ENCODE results near the gene C3orf52.

The C3orf52 gene

GRCh38 chr3:112134335-112135124, 48.3 kb downstream of the C3orf52 start:
- in situ Hi-C loops (cut with MboI; ENCODE audit: low pct_unique_long_range_greater_than_20kb, low sequenced_read_pairs, unreplicated experiment), result loop anchor here (10.0 kb wide), 1 partner anchor 160 kb away; the partner anchor contains the start of gene SLC9C1
- no peak for DNase-seq (ENCODE audit: low spot score)
- no peak for TF ChIP-seq CTCF (IDR thresholded peaks at IDR 0.05; ENCODE audit: extremely low read depth, insufficient read depth, missing control alignments)

DNA sequence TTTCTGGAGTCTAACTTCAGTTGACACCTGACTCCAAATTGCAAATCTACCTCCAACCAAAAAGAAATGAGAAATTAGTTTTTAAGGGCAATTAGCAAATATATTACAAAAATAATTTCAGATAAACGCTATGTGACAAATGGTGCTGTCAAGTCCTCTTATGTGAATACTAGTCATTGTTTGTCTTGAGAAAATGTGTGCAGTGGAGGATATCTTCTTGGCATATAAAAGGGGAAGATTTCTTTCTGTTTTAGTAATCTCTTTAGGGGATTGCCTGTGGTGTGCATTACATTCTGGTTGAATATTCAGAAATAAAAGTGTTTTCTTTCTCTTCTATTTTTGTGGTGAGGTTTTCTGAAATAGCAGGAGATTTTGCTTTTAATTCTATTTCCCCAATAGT, 49.9 kb downstream of the C3orf52 start:
- TF ChIP-seq CTCF (IDR thresholded peaks at IDR 0.05; ENCODE audit: extremely low read depth, insufficient read depth, missing control alignments), result no peak
- no peak for DNase-seq (ENCODE audit: low spot score)
- in situ Hi-C loops (cut with MboI; ENCODE audit: low pct_unique_long_range_greater_than_20kb, low sequenced_read_pairs, unreplicated experiment), result loop anchor here (10.0 kb wide), 1 partner anchor 159 kb away; the partner anchor contains the start of gene SLC9C1

GRCh38 chr3:112136959-112137693, 50.9 kb downstream of the C3orf52 start:
- in situ Hi-C loops (cut with MboI; ENCODE audit: low pct_unique_long_range_greater_than_20kb, low sequenced_read_pairs, unreplicated experiment), result loop anchor here (10.0 kb wide), 1 partner anchor 158 kb away; the partner anchor contains the start of gene SLC9C1
- peak; percentile 82 for TF ChIP-seq CTCF (IDR thresholded peaks at IDR 0.05; ENCODE audit: extremely low read depth, insufficient read depth, missing control alignments)
- DNase-seq (ENCODE audit: low spot score), result no peak

DNA sequence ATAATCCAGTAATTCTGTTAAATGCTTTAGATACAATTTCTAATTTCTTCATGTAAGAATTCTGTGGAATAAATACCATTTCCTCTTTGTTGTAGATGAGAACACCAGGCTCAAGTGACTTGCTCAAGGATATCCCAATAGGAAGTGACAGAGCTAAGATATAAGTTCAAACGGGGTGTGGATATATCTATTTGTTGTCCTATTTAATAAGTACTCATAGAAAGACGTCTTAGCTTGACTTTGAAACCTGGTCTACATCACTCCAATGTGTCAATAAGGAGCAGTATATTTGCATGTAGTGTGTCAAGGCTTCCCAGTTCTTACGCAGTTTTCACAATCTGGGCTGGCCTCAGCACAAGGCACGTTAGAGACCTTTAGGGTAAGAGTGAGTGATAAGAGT, 51.6 kb downstream of the C3orf52 start:
- in situ Hi-C loops (cut with MboI; ENCODE audit: low pct_unique_long_range_greater_than_20kb, low sequenced_read_pairs, unreplicated experiment), result loop anchor here (10.0 kb wide), 1 partner anchor 157 kb away; the partner anchor contains the start of gene SLC9C1
- DNase-seq (ENCODE audit: low spot score), result no peak
- no peak for TF ChIP-seq CTCF (IDR thresholded peaks at IDR 0.05; ENCODE audit: extremely low read depth, insufficient read depth, missing control alignments)

DNA sequence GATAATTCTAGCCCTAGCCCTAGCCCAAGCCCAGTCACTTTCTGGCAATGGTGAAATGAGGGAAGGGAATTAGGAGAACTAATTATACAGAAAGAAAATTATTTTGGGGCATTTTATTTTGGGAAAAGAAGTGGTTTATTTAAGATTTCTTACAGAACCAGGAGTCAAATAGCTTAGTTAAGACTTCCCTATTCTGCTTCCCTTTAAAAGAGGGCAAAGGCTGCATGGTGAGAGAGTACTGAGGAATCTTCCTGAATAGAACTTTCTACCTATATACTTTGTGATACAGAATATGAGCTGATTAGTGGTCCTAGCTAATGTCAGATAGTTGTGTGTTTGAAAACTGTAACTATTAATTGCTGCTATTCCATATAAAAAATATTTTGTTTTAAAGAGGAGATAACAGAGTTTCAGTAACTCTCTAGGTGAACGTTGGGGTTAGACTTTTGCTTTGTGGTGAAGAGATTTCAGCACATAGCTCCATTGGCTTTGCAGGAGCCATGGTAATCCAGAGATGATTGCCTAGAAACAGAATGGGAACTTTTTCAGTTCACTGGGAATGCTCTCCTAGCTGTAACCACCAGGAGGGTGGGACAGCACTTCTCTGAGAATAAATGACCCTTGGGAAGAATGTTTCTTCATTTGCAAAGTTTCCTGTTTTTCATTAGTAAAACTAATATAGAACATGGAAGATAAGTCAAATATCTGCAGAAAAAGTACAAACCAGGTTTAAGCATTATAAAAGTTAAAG, 52.2 kb downstream of the C3orf52 start:
- no peak for DNase-seq (ENCODE audit: low spot score)
- TF ChIP-seq CTCF (IDR thresholded peaks at IDR 0.05; ENCODE audit: extremely low read depth, insufficient read depth, missing control alignments), result no peak
- in situ Hi-C loops (cut with MboI; ENCODE audit: low pct_unique_long_range_greater_than_20kb, low sequenced_read_pairs, unreplicated experiment), result loop anchor here (10.0 kb wide), 1 partner anchor 156 kb away; the partner anchor contains the start of gene SLC9C1

- in situ Hi-C loops (cut with MboI; ENCODE audit: low pct_unique_long_range_greater_than_20kb, low sequenced_read_pairs, unreplicated experiment), result no loop called here
- DNase-seq (ENCODE audit: low spot score), result no peak
- no peak for TF ChIP-seq CTCF (IDR thresholded peaks at IDR 0.05; ENCODE audit: extremely low read depth, insufficient read depth, missing control alignments)
Observed at GRCh38 chr3:112140584-112140983, 54.4 kb downstream of the C3orf52 start.
